ENCODE results near the gene ANAPC1.
"Not testable (repeated sequence)": the region's sequence is repeated elsewhere in the genome, so short reads cannot be mapped to it uniquely, and the experiment has no call there.

ANAPC1 gene

DNA sequence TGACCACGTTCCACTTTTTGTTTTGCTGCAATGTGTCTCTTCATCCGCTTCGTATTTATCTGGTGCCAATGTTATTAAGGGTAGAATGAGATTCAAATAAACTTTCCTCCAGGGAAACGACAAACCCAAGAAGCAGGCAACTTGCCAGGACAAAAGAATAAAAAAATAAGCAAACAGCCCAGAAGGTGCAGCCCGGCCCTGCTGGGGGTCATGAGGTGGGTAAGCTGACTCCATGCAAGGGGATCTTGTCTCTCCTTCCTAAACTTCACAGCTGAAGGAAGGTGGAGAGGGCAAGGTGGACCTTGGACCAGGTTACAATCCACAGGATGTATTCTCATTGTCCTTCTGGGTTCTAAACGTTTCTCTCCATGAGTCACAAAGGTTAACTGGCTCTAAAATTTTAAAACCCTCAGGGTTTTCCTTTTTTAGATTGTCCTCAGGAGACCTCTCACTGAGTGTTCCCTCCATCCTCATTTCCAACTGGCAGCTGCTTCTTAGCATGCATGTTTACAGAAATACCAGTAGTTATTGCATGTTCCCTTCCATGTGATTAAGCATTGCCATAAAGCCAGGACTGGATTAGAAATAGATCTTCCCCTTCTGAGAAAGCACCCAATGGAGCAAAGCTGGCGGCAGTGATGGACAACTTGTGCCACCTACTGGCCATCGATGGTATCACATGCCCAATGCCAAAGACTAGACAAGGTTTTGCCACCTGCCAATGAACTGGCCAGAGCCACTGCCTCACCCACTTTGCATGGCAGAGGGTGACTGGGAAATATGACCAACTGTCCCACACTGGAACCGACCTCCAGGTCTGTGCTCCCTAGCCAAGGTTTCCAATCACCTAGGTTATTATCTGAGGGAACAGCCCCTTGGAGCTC lies 147.9 kb downstream of the ANAPC1 start:
- DNase-seq (ENCODE audit: low read depth in 2 of 2) = not testable (repeated sequence)

DNA sequence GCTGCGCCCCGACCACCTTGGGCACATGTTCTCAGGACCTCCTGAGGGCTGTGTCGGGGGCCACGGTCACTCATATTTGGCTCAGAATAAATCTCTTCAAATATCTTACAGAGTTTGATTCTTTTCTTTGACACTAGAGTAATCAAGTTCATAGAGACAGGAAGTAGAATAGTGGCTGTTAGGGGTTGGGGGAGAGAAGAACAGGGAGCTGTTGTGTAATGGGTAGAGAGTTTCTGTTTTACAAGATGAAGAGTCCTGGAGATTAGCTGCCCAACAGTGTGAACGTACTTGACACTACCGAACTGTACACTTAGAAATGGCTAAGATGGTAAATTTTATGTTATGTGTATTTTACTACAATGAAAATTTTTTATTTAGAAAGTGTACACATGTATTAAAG lies 148.6 kb downstream of the ANAPC1 start:
- DNase-seq (ENCODE audit: low read depth in 2 of 2) = not testable (repeated sequence)

DNA sequence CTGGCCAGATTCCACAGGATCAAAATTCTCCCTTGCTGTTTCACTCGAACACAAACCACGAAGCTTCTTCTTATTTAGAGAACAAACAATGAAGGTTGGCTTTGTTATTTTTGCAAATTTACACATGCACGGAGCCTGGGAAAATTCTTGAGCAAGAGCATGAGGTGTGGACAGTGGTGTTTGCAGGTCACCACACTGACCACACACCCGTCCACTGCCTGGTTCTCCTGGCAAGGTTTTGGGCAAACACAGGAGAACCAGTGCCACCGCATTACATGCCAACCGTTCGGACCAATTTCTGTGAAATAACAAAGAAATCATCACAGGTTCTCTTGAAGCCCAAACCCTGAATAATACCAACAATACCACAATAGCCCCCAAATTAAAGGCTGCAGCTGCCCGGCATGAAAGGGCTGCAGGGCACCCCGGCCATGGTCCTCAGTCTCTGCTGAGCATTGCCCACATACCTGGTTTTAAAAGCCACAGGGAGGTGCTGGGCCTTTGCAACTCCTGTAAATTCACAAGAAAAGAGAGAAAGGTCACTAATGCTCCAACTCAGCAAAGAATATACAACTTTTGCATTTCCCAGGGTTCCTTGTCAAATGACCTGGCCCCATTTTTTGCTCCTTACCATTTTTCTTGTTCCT lies 154.1 kb downstream of the ANAPC1 start:
- DNase-seq (ENCODE audit: low read depth in 2 of 2) = not testable (repeated sequence)

DNA sequence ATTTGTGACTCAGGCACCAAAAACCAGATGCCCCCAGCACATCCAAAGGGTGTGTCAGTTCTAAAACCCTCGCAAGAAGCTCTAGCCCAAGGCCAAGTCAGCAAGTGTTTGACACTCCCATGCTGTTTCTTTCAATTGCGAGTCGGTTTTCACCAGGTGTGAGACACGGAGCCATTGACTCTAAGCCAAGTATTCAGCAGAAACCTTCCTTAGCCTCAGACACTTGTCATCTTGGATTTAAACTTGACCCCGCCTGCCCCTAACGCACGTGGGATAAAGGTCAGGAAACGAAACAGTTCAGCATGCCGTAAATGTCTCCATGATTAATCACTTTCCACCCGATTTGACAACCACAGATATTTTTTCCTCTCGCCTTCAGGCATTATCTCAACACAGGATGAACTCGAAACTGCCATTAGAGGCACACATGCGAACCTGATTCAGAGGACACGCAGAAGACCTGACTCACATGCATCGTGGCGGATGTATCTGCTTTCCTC lies 156.3 kb downstream of the ANAPC1 start:
- DNase-seq (ENCODE audit: low read depth in 2 of 2) = peak in 1 of 2 donors; percentile 52

DNA sequence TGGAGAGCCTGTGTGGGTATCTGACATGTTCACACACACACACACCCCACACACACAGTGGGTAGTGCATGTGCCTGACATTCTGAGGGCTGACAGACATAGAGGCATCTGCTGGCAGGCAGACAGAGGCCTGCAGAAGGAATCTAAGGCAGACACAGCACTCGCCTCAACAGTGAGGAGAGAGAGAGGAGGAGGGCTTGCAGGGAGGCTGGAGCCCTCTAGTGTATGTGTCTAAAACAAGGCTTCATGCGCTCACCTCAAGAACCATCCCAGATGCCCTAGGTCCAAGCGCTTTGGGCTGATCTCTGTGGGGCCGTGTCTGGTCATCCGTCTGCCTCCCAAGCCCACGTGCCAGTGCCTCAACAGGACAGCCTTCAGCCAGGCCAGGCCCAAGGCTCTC lies 158.3 kb downstream of the ANAPC1 start:
- DNase-seq (ENCODE audit: low read depth in 2 of 2) = peak in 1 of 2 donors; percentile 28

DNA sequence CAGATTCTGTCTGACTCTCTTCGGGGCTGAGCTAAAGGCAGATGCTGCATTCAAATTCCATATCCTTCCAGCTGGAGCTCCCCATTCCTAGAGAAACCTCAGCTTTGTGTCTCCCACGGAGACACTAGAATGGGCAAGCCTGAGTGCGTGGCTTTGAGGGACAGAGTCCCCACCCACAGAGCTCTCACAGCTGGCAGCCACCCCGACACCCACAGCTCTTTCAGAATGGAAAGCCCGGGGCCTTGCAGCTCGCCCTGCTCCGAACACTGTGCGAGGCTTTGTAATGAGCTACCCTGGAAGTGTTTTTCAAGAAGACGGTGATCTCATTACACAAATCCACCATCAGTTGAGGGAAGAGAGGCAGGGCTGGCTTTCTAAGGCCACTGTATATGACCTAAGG lies 164.4 kb downstream of the ANAPC1 start:
- DNase-seq (ENCODE audit: low read depth in 2 of 2) = not testable (repeated sequence)

Data from stimulated activated CD4-positive, alpha-beta T cell treated with anti-CD3 and anti-CD28 coated beads, Interleukin-4, amount 100 ng/mL, for 48 hours (primary cell).